Liver (tissue), 9 donors: ENCODE data around the gene FBXO48. TPM values are rescaled to one million over a fixed set of nuclear protein-coding genes. Genes with fewer than 3 reads are reported as not detected.

Experiments
- DNase-seq: peaks from one replicate; pipeline ENCODE4 v3.0.0-alpha.2; 2017; ENCODE audit warnings: low spot score
- H3K27ac ChIP-seq, 2 donors: one replicate each; pipeline ENCODE4 v1.7.0; 2013; ENCODE audit warnings: inconsistent platforms in 2 of 2, low read length in 2 of 2, control low read depth in 1 of 2, low read depth in 1 of 2, mild to moderate bottlenecking in 1 of 2
- H3K27me3 ChIP-seq, 4 donors: one replicate each; pipeline versions ENCODE4 v1.6.1 to v1.7.0; 2013; ENCODE audit warnings: low read length in 3 of 4, inconsistent platforms in 1 of 4, mild to moderate bottlenecking in 1 of 4, moderate library complexity in 1 of 4; ENCODE audit not compliant: control insufficient read depth in 4 of 4, insufficient read depth in 4 of 4
- H3K36me3 ChIP-seq, 4 donors: one replicate each; pipeline versions ENCODE4 v1.6.1 to v1.7.0; 2013; ENCODE audit warnings: low read length in 3 of 4, mild to moderate bottlenecking in 3 of 4, low read depth in 1 of 4, moderate library complexity in 1 of 4; ENCODE audit not compliant: control insufficient read depth in 4 of 4, insufficient read depth in 3 of 4
- H3K4me1 ChIP-seq, 4 donors: one replicate each; pipeline versions ENCODE4 v1.6.1 to v1.7.0; 2013; ENCODE audit warnings: low read length in 3 of 4, mild to moderate bottlenecking in 3 of 4, moderate library complexity in 1 of 4; ENCODE audit not compliant: control insufficient read depth in 4 of 4, insufficient read depth in 4 of 4
- H3K4me3 ChIP-seq, 3 donors: one replicate each; pipeline versions ENCODE4 v1.6.1 to v1.7.0; 2013; ENCODE audit warnings: low read length in 3 of 3, control low read depth in 1 of 3, low read depth in 1 of 3, mild to moderate bottlenecking in 1 of 3
- H3K9ac ChIP-seq, 2 donors: one replicate each; pipeline ENCODE4 v1.7.0; 2013; ENCODE audit warnings: low read length in 2 of 2, mild to moderate bottlenecking in 2 of 2, moderate library complexity in 2 of 2, control low read depth in 1 of 2, low read depth in 1 of 2
- H3K9me3 ChIP-seq, 4 donors: one replicate each; pipeline versions ENCODE4 v1.6.1 to v1.7.0; 2013; ENCODE audit warnings: low read length in 3 of 4; ENCODE audit not compliant: control insufficient read depth in 4 of 4
- EGR1 ChIP-seq, 2 donors: IDR thresholded peaks; 2 replicates each; pipeline ENCODE4 v1.6.1; 2016 to 2018; ENCODE audit warnings: antibody characterized with exemption in 2 of 2, low read depth in 2 of 2
- FOXA1 ChIP-seq: IDR thresholded peaks from 2 replicates; pipeline ENCODE4 v1.6.1; 2016; ENCODE audit warnings: antibody characterized with exemption
- FOXA2 ChIP-seq: IDR thresholded peaks from 2 replicates; pipeline ENCODE4 v1.6.1; 2016; ENCODE audit warnings: antibody characterized with exemption
- GABPA ChIP-seq, 2 donors: IDR thresholded peaks in 1 of 2; conservative IDR thresholded peaks in 1 of 2; 2 replicates each; pipeline ENCODE4 v1.6.1; 2016; ENCODE audit warnings: antibody characterized with exemption in 2 of 2, mild to moderate bottlenecking in 1 of 2, moderate library complexity in 1 of 2
- HNF4A ChIP-seq, 2 donors: conservative IDR thresholded peaks; 2 replicates each; pipeline ENCODE4 v1.6.1; 2016; ENCODE audit warnings: antibody characterized with exemption in 2 of 2, mild to moderate bottlenecking in 2 of 2
- HNF4G ChIP-seq: IDR thresholded peaks from 2 replicates; pipeline ENCODE4 v1.6.1; 2016; ENCODE audit warnings: antibody characterized with exemption
- JUND ChIP-seq, 2 donors: IDR thresholded peaks; 2 replicates each; pipeline ENCODE4 v1.6.1; 2016; ENCODE audit warnings: antibody characterized with exemption in 2 of 2
- NR2F2 ChIP-seq: IDR thresholded peaks from 2 replicates; pipeline ENCODE4 v1.6.1; 2016; ENCODE audit warnings: antibody characterized with exemption
- RAD21 ChIP-seq, 2 donors: IDR thresholded peaks; 2 replicates each; pipeline ENCODE4 v1.6.1; 2016; ENCODE audit warnings: antibody characterized with exemption in 2 of 2, mild to moderate bottlenecking in 2 of 2
- RXRA ChIP-seq, 2 donors: IDR thresholded peaks; 2 replicates each; pipeline ENCODE4 v1.6.1; 2017 to 2018; ENCODE audit warnings: antibody characterized with exemption in 2 of 2, mild to moderate bottlenecking in 1 of 2
- SP1 ChIP-seq: IDR thresholded peaks from 2 replicates; pipeline ENCODE4 v1.6.1; 2018; ENCODE audit warnings: antibody characterized with exemption, mild to moderate bottlenecking
- TAF1 ChIP-seq: conservative IDR thresholded peaks from 2 replicates; pipeline ENCODE4 v1.6.1; 2016; ENCODE audit warnings: antibody characterized with exemption, mild to moderate bottlenecking
- YY1 ChIP-seq: IDR thresholded peaks from 2 replicates; pipeline ENCODE4 v1.6.1; 2016; ENCODE audit warnings: antibody characterized with exemption, mild to moderate bottlenecking
- WGBS: extraction: QIAGEN DNeasy Blood & Tissue Kit; methylation state at CpG from one replicate; pipeline ENCODE4 v1.1.7; 2013; 5-methylcytosine and 5-hydroxymethylcytosine counted together
- polyA plus RNA-seq, 2 donors: library from polyadenylated mRNA; stranded (reverse) in 1 of 2; unstranded in 1 of 2; fragments of 200-250 nt in 1 of 2; fragments of >200 nt in 1 of 2; fragmentation: Nextera tagmentation in 1 of 2; extraction: Ambion mirVana in 1 of 2; gene quantifications; one replicate each; pipeline versions ENCODE4 v1.2.1 to v1.2.3, GENCODE V29; 2013 to 2015
- total RNA-seq, 2 donors: library from RNA; depleted of rRNA; stranded (reverse); fragments of >200 nt; gene quantifications; one replicate each; pipeline ENCODE4 v1.2.3, GENCODE V29; 2014
- TF ChIP-seq, protein P1 (sequence below): IDR thresholded peaks from 2 replicates; pipeline ENCODE4 v1.6.1; 2016; ENCODE audit warnings: antibody characterized with exemption
- TF ChIP-seq, protein P2 (sequence below): IDR thresholded peaks from 2 replicates; pipeline ENCODE4 v1.6.1; 2016; ENCODE audit warnings: antibody characterized with exemption
- TF ChIP-seq, protein P3 (sequence below): IDR thresholded peaks from 2 replicates; pipeline ENCODE4 v1.6.1; 2016; ENCODE audit warnings: antibody characterized with exemption
- TF ChIP-seq, protein P4 (sequence below): IDR thresholded peaks from 2 replicates; pipeline ENCODE4 v1.6.1; 2016; ENCODE audit warnings: antibody characterized with exemption, mild to moderate bottlenecking
- TF ChIP-seq, protein P5 (sequence below): fragments of 150-350 bp; IDR thresholded peaks from 2 replicates; pipeline ENCODE4 v1.5.1; 2017; ENCODE audit warnings: improper control_type of control experiment, low read depth, low read length; ENCODE audit not compliant: missing input control
- donor health status: healthy.
- donor health status: healthy.
- donor health status: healthy.
- donor health status: healthy.
- donor health status: healthy.

Gene FBXO48
- total and polyA plus RNA-seq, 4 donors: 0.45 to 1.0 (median 0.75) TPM

DNA sequence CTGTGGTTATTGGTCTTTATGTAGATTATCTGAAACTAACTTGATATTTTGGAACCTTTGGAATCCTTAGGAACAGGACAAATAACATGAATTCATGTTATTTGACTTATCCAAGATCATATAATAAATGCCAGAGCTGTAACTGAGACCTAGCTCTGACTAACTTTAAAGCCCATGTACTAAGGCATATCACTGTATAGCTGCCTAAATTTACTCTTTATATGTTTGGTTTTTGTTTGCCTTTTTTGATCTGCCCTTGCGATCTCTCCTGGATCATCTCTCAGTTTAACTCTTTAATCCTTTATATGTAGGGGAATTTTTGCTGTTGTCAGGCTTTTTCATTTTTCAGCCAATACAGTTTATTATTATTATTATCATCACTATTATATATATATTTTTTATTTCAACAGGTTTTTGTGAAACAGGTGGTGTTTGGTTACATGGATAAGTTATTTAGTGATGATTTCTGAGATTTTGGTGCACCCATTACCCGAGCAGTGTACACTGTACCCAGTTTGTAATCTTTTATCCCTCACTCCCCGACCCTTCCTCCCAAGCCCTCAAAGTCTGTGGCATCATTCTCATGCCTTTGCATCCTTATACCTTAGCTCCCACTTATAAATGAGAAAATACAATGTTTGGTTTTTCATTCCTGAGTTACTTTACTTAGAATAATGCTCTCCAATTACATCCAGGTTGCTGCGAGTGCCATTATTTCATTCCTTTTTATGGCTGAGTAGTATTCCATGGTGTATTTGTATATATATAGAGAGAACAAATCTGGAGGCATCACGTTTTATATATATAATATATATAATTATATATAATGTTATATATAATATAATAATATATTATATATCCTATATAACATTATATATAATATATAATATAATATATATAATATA, 49.2 kb upstream of the FBXO48 start:
- WGBS: 90% methylated on average over 5 of the region's 5 CpGs
- no peaks in the 10 kb centered on the region for H3K36me3 ChIP-seq
- H3K4me1 ChIP-seq: no peaks in the 10 kb centered on the region
- H3K27ac ChIP-seq: no peak overlapping the region
- no peaks in the 10 kb centered on the region for H3K27me3 ChIP-seq
- no peak for DNase-seq
- no peak overlapping the region for H3K9ac ChIP-seq
- no peak overlapping the region for H3K4me3 ChIP-seq
- no peaks in the 10 kb centered on the region for H3K9me3 ChIP-seq
- TF ChIP-seq HNF4G: no peak
- TF ChIP-seq TAF1: no peak
- no peak for TF ChIP-seq YY1
- TF ChIP-seq, protein P1, sequence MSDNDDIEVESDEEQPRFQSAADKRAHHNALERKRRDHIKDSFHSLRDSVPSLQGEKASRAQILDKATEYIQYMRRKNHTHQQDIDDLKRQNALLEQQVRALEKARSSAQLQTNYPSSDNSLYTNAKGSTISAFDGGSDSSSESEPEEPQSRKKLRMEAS: no peak

DNA sequence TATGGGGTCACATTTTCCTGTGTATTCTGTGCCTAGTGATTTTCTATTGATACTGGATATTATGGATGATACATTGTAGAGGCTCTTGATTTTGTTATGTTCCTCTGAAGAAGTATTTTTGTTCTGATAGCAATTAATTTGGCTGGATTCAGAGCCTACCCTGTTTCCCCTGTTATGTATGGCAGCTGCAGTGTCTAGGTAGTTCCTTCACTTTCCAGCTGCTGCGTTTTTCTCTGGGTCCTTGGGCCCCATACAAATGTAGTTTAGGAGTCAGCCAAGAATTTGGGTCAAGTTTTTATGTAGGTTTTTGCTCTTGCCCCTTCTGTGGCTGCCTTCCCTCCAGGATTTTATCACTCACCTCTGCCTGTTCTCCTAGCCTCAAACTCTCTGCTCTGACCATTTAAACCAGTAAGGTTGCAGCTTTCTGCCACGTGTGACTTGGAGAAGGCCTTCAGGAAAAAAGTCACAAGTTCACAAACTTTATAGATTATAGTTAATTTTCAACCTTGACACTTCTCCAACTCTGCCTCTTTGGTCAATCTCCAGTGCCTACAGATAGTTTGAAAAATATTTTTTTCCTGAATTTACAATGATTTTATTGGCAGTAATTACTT, 47.3 kb upstream of the FBXO48 start:
- WGBS: 39% methylated on average over 2 of the region's 2 CpGs
- no peak for DNase-seq
- Histone ChIP-seq H3K27ac (peak overlapping the region in 1 of 2 donors; percentile 41), H3K27me3 (no peaks in the 10 kb centered on the region), H3K4me1 (no peaks in the 10 kb centered on the region), H3K9me3 (no peaks in the 10 kb centered on the region), H3K9ac (no peak overlapping the region), H3K36me3 (no peaks in the 10 kb centered on the region), H3K4me3 (no peak overlapping the region)
- TF ChIP-seq JUND (IDR thresholded peaks at IDR 0.05) (no peak), GABPA (IDR thresholded peaks at IDR 0.05 in 1 of 2, conservative IDR thresholded peaks at IDR 0.05 in 1 of 2) (no peak), RAD21 (IDR thresholded peaks at IDR 0.05) (no peak), TAF1 (no peak), SP1 (no peak), NR2F2 (no peak), YY1 (peak; percentile 74), HNF4G (no peak), HNF4A (conservative IDR thresholded peaks at IDR 0.05) (peak in 1 of 2 donors; percentile 28), RXRA (IDR thresholded peaks at IDR 0.05) (peak in 1 of 2 donors; percentile 38), EGR1 (IDR thresholded peaks at IDR 0.05; ENCODE audit: low read depth in 2 of 2) (no peak), FOXA2 (no peak), FOXA1 (no peak)
- TF ChIP-seq, protein P2, sequence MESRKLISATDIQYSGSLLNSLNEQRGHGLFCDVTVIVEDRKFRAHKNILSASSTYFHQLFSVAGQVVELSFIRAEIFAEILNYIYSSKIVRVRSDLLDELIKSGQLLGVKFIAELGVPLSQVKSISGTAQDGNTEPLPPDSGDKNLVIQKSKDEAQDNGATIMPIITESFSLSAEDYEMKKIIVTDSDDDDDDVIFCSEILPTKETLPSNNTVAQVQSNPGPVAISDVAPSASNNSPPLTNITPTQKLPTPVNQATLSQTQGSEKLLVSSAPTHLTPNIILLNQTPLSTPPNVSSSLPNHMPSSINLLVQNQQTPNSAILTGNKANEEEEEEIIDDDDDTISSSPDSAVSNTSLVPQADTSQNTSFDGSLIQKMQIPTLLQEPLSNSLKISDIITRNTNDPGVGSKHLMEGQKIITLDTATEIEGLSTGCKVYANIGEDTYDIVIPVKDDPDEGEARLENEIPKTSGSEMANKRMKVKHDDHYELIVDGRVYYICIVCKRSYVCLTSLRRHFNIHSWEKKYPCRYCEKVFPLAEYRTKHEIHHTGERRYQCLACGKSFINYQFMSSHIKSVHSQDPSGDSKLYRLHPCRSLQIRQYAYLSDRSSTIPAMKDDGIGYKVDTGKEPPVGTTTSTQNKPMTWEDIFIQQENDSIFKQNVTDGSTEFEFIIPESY: peak; percentile 42
- TF ChIP-seq, protein P3, sequence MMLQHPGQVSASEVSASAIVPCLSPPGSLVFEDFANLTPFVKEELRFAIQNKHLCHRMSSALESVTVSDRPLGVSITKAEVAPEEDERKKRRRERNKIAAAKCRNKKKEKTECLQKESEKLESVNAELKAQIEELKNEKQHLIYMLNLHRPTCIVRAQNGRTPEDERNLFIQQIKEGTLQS: no peak
- TF ChIP-seq, protein P1: no peak
- TF ChIP-seq, protein P4, sequence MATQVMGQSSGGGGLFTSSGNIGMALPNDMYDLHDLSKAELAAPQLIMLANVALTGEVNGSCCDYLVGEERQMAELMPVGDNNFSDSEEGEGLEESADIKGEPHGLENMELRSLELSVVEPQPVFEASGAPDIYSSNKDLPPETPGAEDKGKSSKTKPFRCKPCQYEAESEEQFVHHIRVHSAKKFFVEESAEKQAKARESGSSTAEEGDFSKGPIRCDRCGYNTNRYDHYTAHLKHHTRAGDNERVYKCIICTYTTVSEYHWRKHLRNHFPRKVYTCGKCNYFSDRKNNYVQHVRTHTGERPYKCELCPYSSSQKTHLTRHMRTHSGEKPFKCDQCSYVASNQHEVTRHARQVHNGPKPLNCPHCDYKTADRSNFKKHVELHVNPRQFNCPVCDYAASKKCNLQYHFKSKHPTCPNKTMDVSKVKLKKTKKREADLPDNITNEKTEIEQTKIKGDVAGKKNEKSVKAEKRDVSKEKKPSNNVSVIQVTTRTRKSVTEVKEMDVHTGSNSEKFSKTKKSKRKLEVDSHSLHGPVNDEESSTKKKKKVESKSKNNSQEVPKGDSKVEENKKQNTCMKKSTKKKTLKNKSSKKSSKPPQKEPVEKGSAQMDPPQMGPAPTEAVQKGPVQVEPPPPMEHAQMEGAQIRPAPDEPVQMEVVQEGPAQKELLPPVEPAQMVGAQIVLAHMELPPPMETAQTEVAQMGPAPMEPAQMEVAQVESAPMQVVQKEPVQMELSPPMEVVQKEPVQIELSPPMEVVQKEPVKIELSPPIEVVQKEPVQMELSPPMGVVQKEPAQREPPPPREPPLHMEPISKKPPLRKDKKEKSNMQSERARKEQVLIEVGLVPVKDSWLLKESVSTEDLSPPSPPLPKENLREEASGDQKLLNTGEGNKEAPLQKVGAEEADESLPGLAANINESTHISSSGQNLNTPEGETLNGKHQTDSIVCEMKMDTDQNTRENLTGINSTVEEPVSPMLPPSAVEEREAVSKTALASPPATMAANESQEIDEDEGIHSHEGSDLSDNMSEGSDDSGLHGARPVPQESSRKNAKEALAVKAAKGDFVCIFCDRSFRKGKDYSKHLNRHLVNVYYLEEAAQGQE: peak; percentile 16
- TF ChIP-seq, protein P5, sequence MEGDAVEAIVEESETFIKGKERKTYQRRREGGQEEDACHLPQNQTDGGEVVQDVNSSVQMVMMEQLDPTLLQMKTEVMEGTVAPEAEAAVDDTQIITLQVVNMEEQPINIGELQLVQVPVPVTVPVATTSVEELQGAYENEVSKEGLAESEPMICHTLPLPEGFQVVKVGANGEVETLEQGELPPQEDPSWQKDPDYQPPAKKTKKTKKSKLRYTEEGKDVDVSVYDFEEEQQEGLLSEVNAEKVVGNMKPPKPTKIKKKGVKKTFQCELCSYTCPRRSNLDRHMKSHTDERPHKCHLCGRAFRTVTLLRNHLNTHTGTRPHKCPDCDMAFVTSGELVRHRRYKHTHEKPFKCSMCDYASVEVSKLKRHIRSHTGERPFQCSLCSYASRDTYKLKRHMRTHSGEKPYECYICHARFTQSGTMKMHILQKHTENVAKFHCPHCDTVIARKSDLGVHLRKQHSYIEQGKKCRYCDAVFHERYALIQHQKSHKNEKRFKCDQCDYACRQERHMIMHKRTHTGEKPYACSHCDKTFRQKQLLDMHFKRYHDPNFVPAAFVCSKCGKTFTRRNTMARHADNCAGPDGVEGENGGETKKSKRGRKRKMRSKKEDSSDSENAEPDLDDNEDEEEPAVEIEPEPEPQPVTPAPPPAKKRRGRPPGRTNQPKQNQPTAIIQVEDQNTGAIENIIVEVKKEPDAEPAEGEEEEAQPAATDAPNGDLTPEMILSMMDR: no peak
